ENCODE results near the gene LPAR6. TPM values are rescaled to one million over a fixed set of nuclear protein-coding genes. Genes with fewer than 3 reads are reported as not detected.

Gene LPAR6
- total RNA-seq, 1 experiment from 2014 or later, result not detected

DNA sequence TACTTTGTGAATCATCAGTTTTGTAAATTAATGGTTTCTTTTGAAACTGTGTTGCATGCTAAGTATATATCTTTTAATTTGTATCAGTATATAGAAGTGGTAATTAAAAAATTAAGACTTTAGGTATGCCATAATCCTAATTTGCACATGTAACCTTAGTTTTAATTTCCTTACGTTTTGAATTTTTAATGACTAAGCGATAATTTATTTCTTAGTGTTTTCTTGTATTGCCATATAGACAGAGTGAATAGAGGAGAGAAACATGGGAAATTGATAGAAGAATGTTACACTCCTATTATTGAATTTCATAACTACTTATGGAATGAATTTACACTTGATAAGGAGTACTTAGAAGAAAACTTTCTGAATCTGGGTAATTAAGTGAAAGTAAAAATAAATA is 29.5 kb downstream of the LPAR6 start:
- no peaks in the 10 kb centered on the region for H3K9me3 ChIP-seq (ENCODE audit: low read length)
- H3K27ac ChIP-seq (ENCODE audit: low read length), result no peak overlapping the region
- H3K9ac ChIP-seq (ENCODE audit: low read length), result no peak overlapping the region
- H3K27me3 ChIP-seq (ENCODE audit: low read length), result no peaks in the 10 kb centered on the region
- peaks cover 35% of the 10 kb centered on the region; the same call in 1 of the 2 replicates for H3K79me2 ChIP-seq (ENCODE audit: low read length)
- no peaks in the 10 kb centered on the region for H3K9me2 ChIP-seq (replicated peaks; ENCODE audit: insufficient read depth, low read length)
- H3K36me3 ChIP-seq (ENCODE audit: insufficient read depth, low read length), result peaks cover 52% of the 10 kb centered on the region
- no peaks in the 10 kb centered on the region for H4K20me1 ChIP-seq (ENCODE audit: insufficient read depth, low read depth, low read length)
- H3K4me3 ChIP-seq (ENCODE audit: low read length), result no peak overlapping the region
- DNase-seq, result no peak
- H3K4me1 ChIP-seq (ENCODE audit: low read length), result no peaks in the 10 kb centered on the region
- H3K4me2 ChIP-seq (ENCODE audit: low read depth, low read length, poor library complexity, severe bottlenecking), result no peak overlapping the region
- no peak overlapping the region for H2AFZ ChIP-seq (ENCODE audit: low read length)

GRCh38 chr13:48380581-48380980 is 32.3 kb downstream of the LPAR6 start:
- Histone ChIP-seq H3K4me3 (ENCODE audit: low read length) (no peak overlapping the region), H3K79me2 (ENCODE audit: low read length) (peaks cover 23% of the 10 kb centered on the region; the same call in 1 of the 2 replicates), H3K27ac (ENCODE audit: low read length) (no peak overlapping the region), H3K9ac (ENCODE audit: low read length) (no peak overlapping the region), H3K27me3 (ENCODE audit: low read length) (no peaks in the 10 kb centered on the region), H3K4me2 (ENCODE audit: low read depth, low read length, poor library complexity, severe bottlenecking) (no peak overlapping the region), H3K36me3 (ENCODE audit: insufficient read depth, low read length) (peaks cover 68% of the 10 kb centered on the region), H2AFZ (ENCODE audit: low read length) (no peak overlapping the region), H4K20me1 (ENCODE audit: insufficient read depth, low read depth, low read length) (no peaks in the 10 kb centered on the region), H3K9me3 (ENCODE audit: low read length) (no peaks in the 10 kb centered on the region), H3K9me2 (replicated peaks; ENCODE audit: insufficient read depth, low read length) (no peaks in the 10 kb centered on the region), H3K4me1 (ENCODE audit: low read length) (no peaks in the 10 kb centered on the region)
- no peak for DNase-seq

- Histone ChIP-seq H3K9me2 (replicated peaks; ENCODE audit: insufficient read depth, low read length) (no peaks in the 10 kb centered on the region), H2AFZ (ENCODE audit: low read length) (no peak overlapping the region), H4K20me1 (ENCODE audit: insufficient read depth, low read depth, low read length) (no peaks in the 10 kb centered on the region), H3K27me3 (ENCODE audit: low read length) (no peaks in the 10 kb centered on the region), H3K79me2 (ENCODE audit: low read length) (0 out of 2 replicates have a peak, but pooled peaks cover 9% of the 10 kb centered on the region), H3K36me3 (ENCODE audit: insufficient read depth, low read length) (peaks cover 71% of the 10 kb centered on the region), H3K27ac (ENCODE audit: low read length) (no peak overlapping the region), H3K4me1 (ENCODE audit: low read length) (no peaks in the 10 kb centered on the region), H3K4me3 (ENCODE audit: low read length) (no peak overlapping the region), H3K9ac (ENCODE audit: low read length) (no peak overlapping the region), H3K9me3 (ENCODE audit: low read length) (no peaks in the 10 kb centered on the region), H3K4me2 (ENCODE audit: low read depth, low read length, poor library complexity, severe bottlenecking) (no peak overlapping the region)
- DNase-seq, result no peak
Observed at GRCh38 chr13:48377857-48378256, 35.1 kb downstream of the LPAR6 start.

- H3K27me3 ChIP-seq (ENCODE audit: low read length), result no peaks in the 10 kb centered on the region
Observed at GRCh38 chr13:48370815-48371214, 42.1 kb downstream of the LPAR6 start.

GRCh38 chr13:48369988-48370387 is 42.9 kb downstream of the LPAR6 start:
- Histone ChIP-seq H3K9me3 (ENCODE audit: low read length) (no peaks in the 10 kb centered on the region), H4K20me1 (ENCODE audit: insufficient read depth, low read depth, low read length) (no peaks in the 10 kb centered on the region), H3K4me3 (ENCODE audit: low read length) (no peak overlapping the region), H3K79me2 (ENCODE audit: low read length) (no peaks in the 10 kb centered on the region), H3K4me2 (ENCODE audit: low read depth, low read length, poor library complexity, severe bottlenecking) (no peak overlapping the region), H3K9me2 (replicated peaks; ENCODE audit: insufficient read depth, low read length) (no peaks in the 10 kb centered on the region), H3K9ac (ENCODE audit: low read length) (no peak overlapping the region), H3K36me3 (ENCODE audit: insufficient read depth, low read length) (peaks cover 40% of the 10 kb centered on the region), H3K27ac (ENCODE audit: low read length) (no peak overlapping the region), H3K4me1 (ENCODE audit: low read length) (no peaks in the 10 kb centered on the region), H3K27me3 (ENCODE audit: low read length) (no peaks in the 10 kb centered on the region), H2AFZ (ENCODE audit: low read length) (no peak overlapping the region)
- DNase-seq, result no peak

More at GRCh38 chr13:48370815-48371214, 42.1 kb downstream of the LPAR6 start:
- no peaks in the 10 kb centered on the region for H3K4me1 ChIP-seq (ENCODE audit: low read length)
- H3K79me2 ChIP-seq (ENCODE audit: low read length), result no peaks in the 10 kb centered on the region
- H3K9ac ChIP-seq (ENCODE audit: low read length), result no peak overlapping the region
- DNase-seq, result no peak
- no peak overlapping the region for H3K4me2 ChIP-seq (ENCODE audit: low read depth, low read length, poor library complexity, severe bottlenecking)
- no peak overlapping the region for H2AFZ ChIP-seq (ENCODE audit: low read length)
- no peak overlapping the region for H3K27ac ChIP-seq (ENCODE audit: low read length)
- H3K4me3 ChIP-seq (ENCODE audit: low read length), result no peak overlapping the region
- H3K9me3 ChIP-seq (ENCODE audit: low read length), result no peaks in the 10 kb centered on the region
- no peaks in the 10 kb centered on the region for H3K9me2 ChIP-seq (replicated peaks; ENCODE audit: insufficient read depth, low read length)
- H4K20me1 ChIP-seq (ENCODE audit: insufficient read depth, low read depth, low read length), result no peaks in the 10 kb centered on the region
- peaks cover 39% of the 10 kb centered on the region for H3K36me3 ChIP-seq (ENCODE audit: insufficient read depth, low read length)

Small RNA genes within 50 kb of the gene (small RNA-seq; reads per million reads assigned to genes)
- gene RF00017, result not detected

Other genes with a start within 250 kb of the LPAR6 start
- 56.4 and 120 TPM in 2 replicates for gene ITM2B, start 179.9 kb downstream of the LPAR6 start, total RNA-seq (2014; rRNA removed; shearing (Covaris generic); ENCODE audit: low replicate concordance)
- 38.3 and 104 TPM in 2 replicates for gene RB1, start 109.4 kb downstream of the LPAR6 start, total RNA-seq (2014; rRNA removed; shearing (Covaris generic); ENCODE audit: low replicate concordance)
- gene RCBTB2, start 120.0 kb upstream of the LPAR6 start, total RNA-seq (2014; rRNA removed; shearing (Covaris generic); ENCODE audit: low replicate concordance), result 20.2 and 25.6 TPM in 2 replicates
- gene CYSLTR2, start 240.8 kb upstream of the LPAR6 start, total RNA-seq (2014; rRNA removed; shearing (Covaris generic); ENCODE audit: low replicate concordance), result 0.22 TPM in 1 of 2 replicates, not detected in the other

Data from Karpas-422 (cell line).